ENCODE results near the gene TMEM240. TPM values are rescaled to one million over a fixed set of nuclear protein-coding genes. Genes with fewer than 3 reads are reported as not detected.
"Not testable (repeated sequence)": the region's sequence is repeated elsewhere in the genome, so short reads cannot be mapped to it uniquely, and the experiment has no call there.

Gene TMEM240
- total RNA-seq, 2 experiments from 2014 or later: 0.75 to 1.5 TPM

DNA sequence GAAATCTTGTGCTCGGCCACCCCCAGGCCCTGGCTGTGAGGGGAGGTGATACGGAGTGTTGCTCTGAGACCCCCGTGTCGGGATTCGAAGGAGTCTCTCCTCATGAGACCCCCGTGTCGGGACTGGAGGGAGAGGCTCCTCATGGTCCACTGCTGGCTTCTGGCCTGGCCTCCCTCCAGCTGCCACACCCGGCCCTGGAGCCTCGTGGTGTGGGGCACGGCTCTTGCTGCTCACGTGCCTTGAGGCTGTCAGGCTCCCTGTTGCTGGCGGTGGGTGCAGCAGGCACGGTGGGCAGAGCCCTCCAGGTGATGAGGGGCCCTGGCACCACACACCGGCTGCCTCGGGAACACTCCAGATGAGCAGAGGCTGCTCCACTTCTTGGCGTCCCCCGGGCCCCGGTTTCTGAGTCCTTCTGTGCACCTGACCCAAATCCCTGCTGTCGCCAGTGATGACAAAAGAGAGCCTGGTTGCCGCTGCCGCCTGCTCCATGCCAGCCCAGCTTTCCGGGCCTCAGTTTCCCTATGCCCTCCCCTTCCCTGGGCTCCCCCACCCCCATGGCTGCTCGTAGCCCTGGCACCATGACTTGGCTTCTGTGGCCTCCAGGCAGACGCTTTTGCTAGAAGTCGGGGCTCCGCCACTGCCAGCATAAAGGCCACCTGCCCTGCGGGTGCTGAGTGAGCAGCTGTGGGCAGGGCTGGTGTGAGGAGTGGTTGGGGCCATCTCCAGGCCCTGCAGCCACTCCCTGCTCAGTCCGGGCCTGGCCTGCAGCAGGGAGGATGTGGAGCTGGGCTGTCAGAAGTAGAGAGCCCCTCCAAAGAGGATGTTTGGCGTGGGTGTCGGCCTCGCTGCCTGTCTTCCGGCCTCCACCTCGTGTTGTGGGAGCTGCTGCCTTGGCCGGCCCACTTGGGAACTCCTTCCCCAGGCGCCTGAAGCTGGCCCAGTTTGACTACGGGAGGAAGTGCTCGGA, 11.8 kb downstream of the TMEM240 start:
- H3K27me3 ChIP-seq (ENCODE audit: control insufficient read depth in 1 of 2, insufficient read depth in 2 of 2, low read length in 2 of 2): no peaks in the 10 kb centered on the region
- peaks cover 4% of the 10 kb centered on the region for H3K9me3 Mint-ChIP-seq
- H3K4me3 ChIP-seq (ENCODE audit: low read length): no peak overlapping the region
- H3K36me3 ChIP-seq (ENCODE audit: insufficient read depth, low read length): peaks cover 16% of the 10 kb centered on the region
- no peaks in the 10 kb centered on the region for H3K4me1 ChIP-seq (ENCODE audit: insufficient read depth, low read length)
- intact Hi-C loops (cut with DNase I, micrococcal nuclease): no loop called here
- CTCF ChIA-PET: no interaction called here
- peaks cover 0 to 18% of the 10 kb centered on the region in 2 experiments for H3K9me3 ChIP-seq (ENCODE audit: control insufficient read depth in 1 of 2, insufficient read depth in 1 of 2, low read length in 2 of 2)
- TF ChIP-seq, protein P1, sequence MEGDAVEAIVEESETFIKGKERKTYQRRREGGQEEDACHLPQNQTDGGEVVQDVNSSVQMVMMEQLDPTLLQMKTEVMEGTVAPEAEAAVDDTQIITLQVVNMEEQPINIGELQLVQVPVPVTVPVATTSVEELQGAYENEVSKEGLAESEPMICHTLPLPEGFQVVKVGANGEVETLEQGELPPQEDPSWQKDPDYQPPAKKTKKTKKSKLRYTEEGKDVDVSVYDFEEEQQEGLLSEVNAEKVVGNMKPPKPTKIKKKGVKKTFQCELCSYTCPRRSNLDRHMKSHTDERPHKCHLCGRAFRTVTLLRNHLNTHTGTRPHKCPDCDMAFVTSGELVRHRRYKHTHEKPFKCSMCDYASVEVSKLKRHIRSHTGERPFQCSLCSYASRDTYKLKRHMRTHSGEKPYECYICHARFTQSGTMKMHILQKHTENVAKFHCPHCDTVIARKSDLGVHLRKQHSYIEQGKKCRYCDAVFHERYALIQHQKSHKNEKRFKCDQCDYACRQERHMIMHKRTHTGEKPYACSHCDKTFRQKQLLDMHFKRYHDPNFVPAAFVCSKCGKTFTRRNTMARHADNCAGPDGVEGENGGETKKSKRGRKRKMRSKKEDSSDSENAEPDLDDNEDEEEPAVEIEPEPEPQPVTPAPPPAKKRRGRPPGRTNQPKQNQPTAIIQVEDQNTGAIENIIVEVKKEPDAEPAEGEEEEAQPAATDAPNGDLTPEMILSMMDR (IDR thresholded peaks at IDR 0.05): no peak
- ATAC-seq (ENCODE audit: poor library complexity) (no peak), DNase-seq (no peak)
- H3K27ac Mint-ChIP-seq: no peak overlapping the region
- peaks cover 11% of the 10 kb centered on the region for H3K36me3 Mint-ChIP-seq (ENCODE audit: low read depth)
- H3K4me1 Mint-ChIP-seq (ENCODE audit: low read depth): no peaks in the 10 kb centered on the region
- POLR2A ChIA-PET: no interaction called here
- no peak overlapping the region for H3K4me3 Mint-ChIP-seq
- no peak overlapping the region for H3K27ac ChIP-seq (ENCODE audit: low read depth in 1 of 2, low read length in 2 of 2)
- no peaks in the 10 kb centered on the region for H3K27me3 Mint-ChIP-seq

DNA sequence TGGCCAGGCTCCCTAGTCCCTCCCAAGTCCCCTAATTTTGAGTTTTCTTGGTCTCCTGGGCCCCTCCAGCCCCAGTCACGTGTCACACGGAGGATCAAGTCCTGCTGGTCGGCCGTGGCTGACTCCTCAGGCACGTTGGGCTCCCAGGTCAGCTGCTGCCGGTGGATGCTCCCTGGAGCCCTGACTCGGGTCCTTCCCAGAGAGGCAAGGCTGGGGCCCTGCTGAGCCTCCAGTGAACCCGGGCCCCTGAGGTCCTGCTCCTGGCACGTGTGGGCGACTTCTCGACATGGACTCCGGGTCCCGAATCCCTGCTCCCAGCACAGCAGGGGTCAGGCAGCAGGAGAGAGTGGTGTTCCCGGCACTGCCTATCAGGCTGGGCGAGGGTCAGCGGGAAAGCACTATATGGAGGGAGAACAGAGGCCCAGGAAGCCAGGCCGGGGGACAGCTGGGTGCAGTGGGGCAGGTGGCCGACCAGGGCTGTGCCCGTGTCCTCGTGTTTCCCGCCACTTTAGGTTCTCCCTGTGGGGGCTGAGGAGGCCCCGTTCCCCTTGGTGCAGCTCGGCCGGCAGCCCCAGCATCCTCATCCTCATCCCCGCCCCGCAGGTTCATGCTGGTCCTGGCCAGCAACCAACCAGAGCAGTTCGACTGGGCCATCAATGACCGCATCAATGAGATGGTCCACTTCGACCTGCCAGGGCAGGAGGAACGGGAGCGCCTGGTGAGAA, 13.2 kb downstream of the TMEM240 start:
- Histone ChIP-seq H3K27ac (ENCODE audit: low read depth in 1 of 2, low read length in 2 of 2) (no peak overlapping the region), H3K9me3 (ENCODE audit: control insufficient read depth in 1 of 2, insufficient read depth in 1 of 2, low read length in 2 of 2) (peaks cover 0 to 13% of the 10 kb centered on the region in 2 experiments), H3K27me3 (ENCODE audit: control insufficient read depth in 1 of 2, insufficient read depth in 2 of 2, low read length in 2 of 2) (no peaks in the 10 kb centered on the region), H3K36me3 (ENCODE audit: insufficient read depth, low read length) (peaks cover 16% of the 10 kb centered on the region), H3K4me1 (ENCODE audit: insufficient read depth, low read length) (no peaks in the 10 kb centered on the region), H3K4me3 (ENCODE audit: low read length) (no peak overlapping the region)
- Mint-ChIP-seq H3K36me3 (ENCODE audit: low read depth) (peaks cover 11% of the 10 kb centered on the region), H3K4me3 (no peak overlapping the region), H3K4me1 (ENCODE audit: low read depth) (no peaks in the 10 kb centered on the region), H3K27me3 (no peaks in the 10 kb centered on the region), H3K9me3 (peaks cover 4% of the 10 kb centered on the region), H3K27ac (no peak overlapping the region)
- ChIA-PET POLR2A (interaction anchor here (0.6 kb wide), 1 partner anchor 97 kb away, joined by 4 read pairs; no protein-coding TSS in a partner anchor), CTCF (no interaction called here)
- intact Hi-C loops (cut with DNase I, micrococcal nuclease): no loop called here
- ATAC-seq (ENCODE audit: poor library complexity) (no peak), DNase-seq (no peak)
- TF ChIP-seq, protein P1 (IDR thresholded peaks at IDR 0.05): no peak

DNA sequence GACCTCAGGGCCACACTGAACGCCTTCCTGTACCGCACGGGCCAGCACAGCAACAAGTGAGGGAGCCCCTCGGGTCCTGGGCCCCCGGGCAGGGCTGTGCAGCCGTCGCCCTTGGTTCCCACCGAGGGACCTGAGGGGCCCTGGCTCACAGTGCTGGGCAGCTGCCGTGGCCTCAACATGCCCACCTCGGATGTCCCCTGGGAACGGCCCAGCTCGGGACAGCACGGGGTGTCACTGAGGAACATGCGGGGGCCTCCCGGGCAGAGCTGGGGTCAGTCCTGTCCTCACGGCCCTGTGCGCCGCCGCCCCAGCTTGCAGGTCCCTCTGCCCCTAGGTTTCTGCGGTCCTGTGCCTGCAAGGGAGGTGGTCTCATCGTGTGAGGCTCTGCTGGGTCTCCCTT, 13.9 kb downstream of the TMEM240 start:
- H3K27me3 ChIP-seq (ENCODE audit: control insufficient read depth in 1 of 2, insufficient read depth in 2 of 2, low read length in 2 of 2); H3K9me3 Mint-ChIP-seq; H3K27ac Mint-ChIP-seq; intact Hi-C loops (cut with DNase I, micrococcal nuclease); DNase-seq; H3K27ac ChIP-seq (ENCODE audit: low read depth in 1 of 2, low read length in 2 of 2); H3K4me1 ChIP-seq (ENCODE audit: insufficient read depth, low read length); CTCF ChIA-PET; H3K4me3 ChIP-seq (ENCODE audit: low read length); H3K27me3 Mint-ChIP-seq; H3K4me3 Mint-ChIP-seq; H3K36me3 Mint-ChIP-seq (ENCODE audit: low read depth); POLR2A ChIA-PET; ATAC-seq (ENCODE audit: poor library complexity); H3K4me1 Mint-ChIP-seq (ENCODE audit: low read depth): not testable (repeated sequence)
- Histone ChIP-seq H3K9me3 (ENCODE audit: control insufficient read depth in 1 of 2, insufficient read depth in 1 of 2, low read length in 2 of 2) (peaks cover 0 to 10% of the 10 kb centered on the region in 2 experiments), H3K36me3 (ENCODE audit: insufficient read depth, low read length) (peaks cover 17% of the 10 kb centered on the region)

DNA sequence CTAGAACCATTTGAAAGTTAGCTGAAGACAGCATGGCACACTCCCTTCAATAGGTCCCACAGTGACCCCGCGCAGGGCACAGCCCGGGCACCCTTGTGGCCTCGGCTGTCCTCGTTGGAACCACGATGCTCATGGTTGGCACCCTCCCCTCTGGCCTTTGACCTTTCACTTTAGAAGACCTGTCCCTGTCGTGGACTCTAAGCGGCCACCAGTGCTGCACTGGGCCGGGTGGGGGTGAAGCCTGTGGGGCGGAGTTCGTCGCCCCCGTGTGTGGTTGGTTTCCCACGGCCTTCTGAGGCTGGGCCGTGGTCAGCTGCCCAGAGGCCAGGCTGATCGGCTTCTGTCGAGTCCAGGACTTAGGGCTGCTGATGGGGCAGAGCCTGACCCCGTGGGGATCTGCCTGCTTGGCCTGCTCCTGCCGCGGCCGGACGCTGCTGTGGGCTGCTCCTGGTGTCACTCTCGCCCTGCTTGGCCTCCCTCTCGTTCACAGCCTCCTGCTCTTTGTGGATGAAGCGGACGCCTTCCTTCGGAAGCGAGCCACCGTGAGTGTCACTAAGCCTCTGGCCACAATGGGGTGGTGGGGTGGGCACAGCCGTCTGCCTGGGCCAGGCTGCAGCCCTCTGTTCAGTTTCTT, 15.6 kb downstream of the TMEM240 start:
- ATAC-seq (ENCODE audit: poor library complexity); H3K27ac ChIP-seq (ENCODE audit: low read depth in 1 of 2, low read length in 2 of 2); H3K4me3 Mint-ChIP-seq; POLR2A ChIA-PET; H3K9me3 ChIP-seq (ENCODE audit: control insufficient read depth in 1 of 2, insufficient read depth in 1 of 2, low read length in 2 of 2); H3K9me3 Mint-ChIP-seq; DNase-seq; H3K27me3 Mint-ChIP-seq; H3K4me3 ChIP-seq (ENCODE audit: low read length); H3K27me3 ChIP-seq (ENCODE audit: control insufficient read depth in 1 of 2, insufficient read depth in 2 of 2, low read length in 2 of 2); H3K36me3 Mint-ChIP-seq (ENCODE audit: low read depth); H3K4me1 Mint-ChIP-seq (ENCODE audit: low read depth); H3K4me1 ChIP-seq (ENCODE audit: insufficient read depth, low read length); CTCF ChIA-PET; intact Hi-C loops (cut with DNase I, micrococcal nuclease); H3K27ac Mint-ChIP-seq: not testable (repeated sequence)
- H3K36me3 ChIP-seq (ENCODE audit: insufficient read depth, low read length): peaks cover 24% of the 10 kb centered on the region

DNA sequence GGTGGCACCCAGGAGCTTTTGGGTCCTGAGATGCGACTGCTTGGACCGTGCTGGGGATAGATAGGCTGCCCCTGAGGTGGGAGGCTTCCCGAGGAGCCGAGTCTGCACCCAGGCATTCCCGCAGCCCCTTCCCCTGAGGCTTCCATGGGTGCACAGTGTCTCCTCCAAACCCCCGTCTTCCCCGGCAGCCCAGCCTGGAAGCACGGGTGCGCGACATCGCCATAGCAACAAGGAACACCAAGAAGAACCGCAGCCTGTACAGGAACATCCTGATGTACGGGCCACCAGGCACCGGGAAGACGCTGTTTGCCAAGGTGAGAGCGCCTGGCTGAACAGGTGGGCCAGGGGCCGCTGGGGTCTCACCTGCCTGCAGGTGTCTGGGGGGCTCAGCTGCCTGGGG, 16.8 kb downstream of the TMEM240 start:
- peaks cover 23% of the 10 kb centered on the region for H3K36me3 ChIP-seq (ENCODE audit: insufficient read depth, low read length)
- ATAC-seq (ENCODE audit: poor library complexity); H3K36me3 Mint-ChIP-seq (ENCODE audit: low read depth); H3K4me1 Mint-ChIP-seq (ENCODE audit: low read depth); H3K27me3 ChIP-seq (ENCODE audit: control insufficient read depth in 1 of 2, insufficient read depth in 2 of 2, low read length in 2 of 2); intact Hi-C loops (cut with DNase I, micrococcal nuclease); DNase-seq; H3K27ac Mint-ChIP-seq; H3K4me3 Mint-ChIP-seq; H3K4me3 ChIP-seq (ENCODE audit: low read length); H3K27ac ChIP-seq (ENCODE audit: low read depth in 1 of 2, low read length in 2 of 2); H3K27me3 Mint-ChIP-seq; H3K9me3 Mint-ChIP-seq; H3K4me1 ChIP-seq (ENCODE audit: insufficient read depth, low read length); H3K9me3 ChIP-seq (ENCODE audit: control insufficient read depth in 1 of 2, insufficient read depth in 1 of 2, low read length in 2 of 2); POLR2A ChIA-PET; CTCF ChIA-PET: not testable (repeated sequence)
